ENCODE measurements around the gene TMEM108.

DNA sequence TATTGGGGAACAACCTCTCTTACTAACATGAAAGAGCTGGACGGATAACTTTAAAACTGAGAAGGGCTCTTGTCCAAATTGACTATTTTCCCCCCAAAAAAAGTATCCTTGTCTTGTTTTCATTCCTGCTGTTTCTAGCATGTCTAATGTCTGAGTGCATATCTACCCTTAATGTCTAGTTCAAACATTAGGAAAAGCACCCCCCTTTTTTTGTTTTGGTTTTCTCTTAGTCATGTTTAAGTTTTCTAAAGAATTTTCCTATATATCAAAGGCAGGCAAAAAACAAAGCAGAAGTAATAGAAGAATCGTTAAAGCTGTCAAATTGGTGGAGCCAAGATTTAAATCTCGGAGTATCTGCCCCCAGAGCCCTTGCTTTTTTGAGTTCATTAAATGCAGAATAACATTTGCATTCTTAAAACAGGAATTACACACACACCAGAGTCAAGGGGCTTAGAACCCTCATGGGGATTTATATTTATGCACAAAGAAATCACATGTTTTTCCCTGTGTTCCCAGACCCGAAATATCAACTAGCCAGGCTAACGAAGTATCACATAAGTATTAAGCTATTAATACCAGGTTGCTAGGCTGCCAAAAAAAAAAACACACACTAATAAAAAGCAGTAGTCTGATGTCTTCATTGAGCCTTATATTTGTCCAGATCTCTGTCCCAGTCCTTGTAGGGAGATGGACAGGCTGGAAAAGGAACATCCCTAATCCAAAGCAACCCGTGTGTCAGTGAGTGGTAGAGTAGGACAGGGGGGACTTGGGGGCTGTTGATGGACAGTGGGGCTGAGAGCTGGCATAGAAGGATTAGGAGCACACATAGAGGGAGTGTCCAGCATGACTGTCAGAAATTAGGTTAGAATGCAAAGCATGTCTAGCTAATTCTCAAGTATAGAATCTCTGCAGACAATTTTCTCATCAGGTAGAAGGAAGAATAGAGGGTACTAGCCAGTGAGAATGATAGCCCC, 258.0 kb downstream of the TMEM108 start:
- TF ChIP-seq POLR2AphosphoS5 (IDR thresholded peaks at IDR 0.05) (no peak), EZH2 (IDR thresholded peaks at IDR 0.05; ENCODE audit: borderline replicate concordance, insufficient read depth, low read length, poor library complexity, severe bottlenecking) (no peak), RAD21 (conservative IDR thresholded peaks at IDR 0.05) (no peak), MXI1 (conservative IDR thresholded peaks at IDR 0.05; ENCODE audit: poor library complexity, severe bottlenecking) (no peak), SMC3 (conservative IDR thresholded peaks at IDR 0.05; ENCODE audit: poor library complexity) (no peak), TAF1 (IDR thresholded peaks at IDR 0.05; ENCODE audit: low read depth) (no peak), EP300 (conservative IDR thresholded peaks at IDR 0.05; ENCODE audit: poor library complexity, severe bottlenecking) (no peak)
- TF ChIP-seq, protein P1, sequence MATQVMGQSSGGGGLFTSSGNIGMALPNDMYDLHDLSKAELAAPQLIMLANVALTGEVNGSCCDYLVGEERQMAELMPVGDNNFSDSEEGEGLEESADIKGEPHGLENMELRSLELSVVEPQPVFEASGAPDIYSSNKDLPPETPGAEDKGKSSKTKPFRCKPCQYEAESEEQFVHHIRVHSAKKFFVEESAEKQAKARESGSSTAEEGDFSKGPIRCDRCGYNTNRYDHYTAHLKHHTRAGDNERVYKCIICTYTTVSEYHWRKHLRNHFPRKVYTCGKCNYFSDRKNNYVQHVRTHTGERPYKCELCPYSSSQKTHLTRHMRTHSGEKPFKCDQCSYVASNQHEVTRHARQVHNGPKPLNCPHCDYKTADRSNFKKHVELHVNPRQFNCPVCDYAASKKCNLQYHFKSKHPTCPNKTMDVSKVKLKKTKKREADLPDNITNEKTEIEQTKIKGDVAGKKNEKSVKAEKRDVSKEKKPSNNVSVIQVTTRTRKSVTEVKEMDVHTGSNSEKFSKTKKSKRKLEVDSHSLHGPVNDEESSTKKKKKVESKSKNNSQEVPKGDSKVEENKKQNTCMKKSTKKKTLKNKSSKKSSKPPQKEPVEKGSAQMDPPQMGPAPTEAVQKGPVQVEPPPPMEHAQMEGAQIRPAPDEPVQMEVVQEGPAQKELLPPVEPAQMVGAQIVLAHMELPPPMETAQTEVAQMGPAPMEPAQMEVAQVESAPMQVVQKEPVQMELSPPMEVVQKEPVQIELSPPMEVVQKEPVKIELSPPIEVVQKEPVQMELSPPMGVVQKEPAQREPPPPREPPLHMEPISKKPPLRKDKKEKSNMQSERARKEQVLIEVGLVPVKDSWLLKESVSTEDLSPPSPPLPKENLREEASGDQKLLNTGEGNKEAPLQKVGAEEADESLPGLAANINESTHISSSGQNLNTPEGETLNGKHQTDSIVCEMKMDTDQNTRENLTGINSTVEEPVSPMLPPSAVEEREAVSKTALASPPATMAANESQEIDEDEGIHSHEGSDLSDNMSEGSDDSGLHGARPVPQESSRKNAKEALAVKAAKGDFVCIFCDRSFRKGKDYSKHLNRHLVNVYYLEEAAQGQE (IDR thresholded peaks at IDR 0.05; ENCODE audit: borderline replicate concordance), result no peak
- TF ChIP-seq, protein P2, sequence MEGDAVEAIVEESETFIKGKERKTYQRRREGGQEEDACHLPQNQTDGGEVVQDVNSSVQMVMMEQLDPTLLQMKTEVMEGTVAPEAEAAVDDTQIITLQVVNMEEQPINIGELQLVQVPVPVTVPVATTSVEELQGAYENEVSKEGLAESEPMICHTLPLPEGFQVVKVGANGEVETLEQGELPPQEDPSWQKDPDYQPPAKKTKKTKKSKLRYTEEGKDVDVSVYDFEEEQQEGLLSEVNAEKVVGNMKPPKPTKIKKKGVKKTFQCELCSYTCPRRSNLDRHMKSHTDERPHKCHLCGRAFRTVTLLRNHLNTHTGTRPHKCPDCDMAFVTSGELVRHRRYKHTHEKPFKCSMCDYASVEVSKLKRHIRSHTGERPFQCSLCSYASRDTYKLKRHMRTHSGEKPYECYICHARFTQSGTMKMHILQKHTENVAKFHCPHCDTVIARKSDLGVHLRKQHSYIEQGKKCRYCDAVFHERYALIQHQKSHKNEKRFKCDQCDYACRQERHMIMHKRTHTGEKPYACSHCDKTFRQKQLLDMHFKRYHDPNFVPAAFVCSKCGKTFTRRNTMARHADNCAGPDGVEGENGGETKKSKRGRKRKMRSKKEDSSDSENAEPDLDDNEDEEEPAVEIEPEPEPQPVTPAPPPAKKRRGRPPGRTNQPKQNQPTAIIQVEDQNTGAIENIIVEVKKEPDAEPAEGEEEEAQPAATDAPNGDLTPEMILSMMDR (IDR thresholded peaks at IDR 0.05; ENCODE audit: poor library complexity, severe bottlenecking), result no peak

Data from neural cell (in vitro differentiated cells).